KOPT-K1 (cell line): ENCODE results near the gene CDR2L.

Experiments
- H3K27ac ChIP-seq: fragments of 200-600 bp; sonication (generic); 2 replicates; pipeline ENCODE4 v1.5.1; 2016; ENCODE audit warnings: antibody characterized with exemption, mild to moderate bottlenecking, low read depth, low read length; ENCODE audit not compliant: poor library complexity, severe bottlenecking
- H3K36me3 ChIP-seq: fragments of 200-600 bp; sonication (generic); 2 replicates; pipeline ENCODE4 v1.5.1; 2017; ENCODE audit warnings: antibody characterized with exemption, mild to moderate bottlenecking, low read length, moderate library complexity; ENCODE audit not compliant: insufficient read depth
- H3K9me3 ChIP-seq: fragments of 200-600 bp; sonication (generic); 2 replicates; pipeline ENCODE4 v1.5.1; 2017; ENCODE audit warnings: antibody characterized with exemption, low read length, mild to moderate bottlenecking; ENCODE audit not compliant: insufficient read depth, poor library complexity, severe bottlenecking

The CDR2L gene

GRCh38 chr17:75048249-75048878 lies 60.9 kb downstream of the CDR2L start:
- Histone ChIP-seq H3K36me3 (peaks cover 38% of the 10 kb centered on the region), H3K27ac (no peak overlapping the region), H3K9me3 (no peaks in the 10 kb centered on the region)

- Histone ChIP-seq H3K27ac (no peak overlapping the region), H3K9me3 (no peaks in the 10 kb centered on the region), H3K36me3 (peaks cover 45% of the 10 kb centered on the region)
These were observed 61.6 kb downstream of the CDR2L start for GRCh38 chr17:75049057-75049456.

GRCh38 chr17:75049706-75050105 lies 62.3 kb downstream of the CDR2L start:
- H3K36me3 ChIP-seq: peaks cover 52% of the 10 kb centered on the region
- no peak overlapping the region for H3K27ac ChIP-seq

GRCh38 chr17:75051941-75052340 lies 64.5 kb downstream of the CDR2L start:
- Histone ChIP-seq H3K9me3 (no peaks in the 10 kb centered on the region), H3K27ac (no peak overlapping the region), H3K36me3 (peaks cover 72% of the 10 kb centered on the region)

More at GRCh38 chr17:75049706-75050105, 62.3 kb downstream of the CDR2L start:
- H3K9me3 ChIP-seq: no peaks in the 10 kb centered on the region
